AG10803 (cell line): Measurements from ENCODE around the gene RPL39L.
A peak's percentile ranks its signal among the peaks of the same experiment; 100 is the strongest.

Source experiments
- DNase-seq: peaks from one replicate; pipeline ENCODE4 v3.0.0; 2010; ENCODE audit warnings: low read depth
- H3K4me3 ChIP-seq: 2 replicates; pipeline ENCODE4 v1.5.1; 2011; ENCODE audit warnings: mild to moderate bottlenecking, low read length, control low read depth
- TF ChIP-seq, protein P1 (sequence below): conservative IDR thresholded peaks from 2 replicates; pipeline ENCODE4 v1.5.1; 2011; ENCODE audit warnings: mild to moderate bottlenecking, low read length, control low read depth, inconsistent platforms

RPL39L gene

DNA sequence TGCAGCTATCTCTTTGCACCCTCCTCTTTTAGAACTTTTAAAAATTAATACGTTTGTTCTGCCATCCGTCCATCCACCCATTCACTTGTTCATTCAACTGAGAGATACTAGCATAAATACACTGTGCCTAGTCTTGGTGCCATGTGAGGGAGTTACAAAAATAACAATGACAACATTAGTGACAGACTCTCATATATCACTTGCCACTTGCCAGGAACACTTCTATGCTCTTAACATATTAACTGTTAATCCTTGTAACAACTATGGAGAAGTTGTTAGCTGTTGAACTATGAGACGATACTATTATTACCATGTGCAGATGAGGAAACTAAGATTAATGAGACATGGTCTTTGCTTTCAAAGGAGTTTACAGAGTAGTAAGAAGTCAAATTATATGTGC, 33.6 kb downstream of the RPL39L start:
- no peak for DNase-seq
- H3K4me3 ChIP-seq: no peak overlapping the region
- TF ChIP-seq, protein P1, sequence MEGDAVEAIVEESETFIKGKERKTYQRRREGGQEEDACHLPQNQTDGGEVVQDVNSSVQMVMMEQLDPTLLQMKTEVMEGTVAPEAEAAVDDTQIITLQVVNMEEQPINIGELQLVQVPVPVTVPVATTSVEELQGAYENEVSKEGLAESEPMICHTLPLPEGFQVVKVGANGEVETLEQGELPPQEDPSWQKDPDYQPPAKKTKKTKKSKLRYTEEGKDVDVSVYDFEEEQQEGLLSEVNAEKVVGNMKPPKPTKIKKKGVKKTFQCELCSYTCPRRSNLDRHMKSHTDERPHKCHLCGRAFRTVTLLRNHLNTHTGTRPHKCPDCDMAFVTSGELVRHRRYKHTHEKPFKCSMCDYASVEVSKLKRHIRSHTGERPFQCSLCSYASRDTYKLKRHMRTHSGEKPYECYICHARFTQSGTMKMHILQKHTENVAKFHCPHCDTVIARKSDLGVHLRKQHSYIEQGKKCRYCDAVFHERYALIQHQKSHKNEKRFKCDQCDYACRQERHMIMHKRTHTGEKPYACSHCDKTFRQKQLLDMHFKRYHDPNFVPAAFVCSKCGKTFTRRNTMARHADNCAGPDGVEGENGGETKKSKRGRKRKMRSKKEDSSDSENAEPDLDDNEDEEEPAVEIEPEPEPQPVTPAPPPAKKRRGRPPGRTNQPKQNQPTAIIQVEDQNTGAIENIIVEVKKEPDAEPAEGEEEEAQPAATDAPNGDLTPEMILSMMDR: no peak

DNA sequence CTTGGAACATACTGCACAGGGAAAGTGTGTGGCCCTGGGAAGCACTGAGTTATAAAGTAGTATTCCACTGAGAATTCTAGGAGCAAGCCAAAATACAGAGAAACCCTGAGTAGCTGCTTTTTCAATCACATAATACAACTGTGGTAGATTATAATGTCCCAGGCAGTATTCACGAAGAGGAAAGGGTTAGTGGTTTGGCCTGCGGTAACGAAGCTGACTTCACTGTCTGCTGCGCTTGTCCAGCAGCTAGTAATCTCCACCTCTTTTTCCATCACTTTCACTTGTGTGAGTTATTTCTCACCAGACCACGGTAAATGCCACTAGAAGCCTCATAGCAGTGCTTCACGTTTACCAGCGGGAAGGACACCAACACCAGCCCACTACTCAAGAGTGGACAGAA, 34.4 kb downstream of the RPL39L start:
- peak; percentile 38 for DNase-seq
- TF ChIP-seq, protein P1: no peak
- no peak overlapping the region for H3K4me3 ChIP-seq

DNA sequence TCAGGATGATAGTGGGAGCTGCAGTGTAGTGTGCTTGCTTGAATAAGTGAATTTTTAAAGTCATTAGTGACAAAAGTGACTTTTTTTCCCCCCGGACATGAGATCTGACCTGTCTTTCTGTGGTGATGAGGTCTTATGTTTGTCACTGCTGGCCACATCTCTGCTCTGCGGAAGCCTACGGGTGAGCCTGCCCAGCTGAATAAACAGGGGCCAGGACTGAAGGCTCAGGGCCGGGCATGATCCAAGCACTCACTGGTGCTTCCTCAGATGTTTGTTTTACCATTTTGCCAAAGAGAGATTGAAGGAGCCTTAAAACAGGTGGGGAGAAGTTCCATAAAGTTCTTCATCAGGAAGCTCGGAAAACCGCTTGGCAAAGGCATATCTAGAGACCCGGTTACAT, 35.0 kb downstream of the RPL39L start:
- TF ChIP-seq, protein P1: no peak
- no peak overlapping the region for H3K4me3 ChIP-seq
- no peak for DNase-seq

DNA sequence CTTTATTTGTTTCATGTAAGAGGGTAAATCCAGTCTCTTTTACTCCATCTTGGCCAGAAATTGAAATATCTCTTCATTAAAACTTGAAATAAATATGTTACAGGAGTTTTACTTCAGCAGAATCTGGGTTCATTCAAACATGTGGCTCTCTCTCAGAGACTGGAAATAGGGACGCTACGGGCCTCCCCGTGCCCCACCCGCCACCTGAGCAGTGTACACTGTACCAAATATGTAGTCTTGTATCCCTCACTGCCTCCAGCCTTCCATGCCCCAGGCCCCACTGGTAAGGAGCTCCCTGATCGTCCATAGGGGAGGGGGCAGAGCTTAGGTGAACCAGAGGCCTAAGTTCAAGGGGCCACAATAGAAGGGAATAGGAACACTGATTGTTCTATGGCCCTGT, 36.0 kb downstream of the RPL39L start:
- TF ChIP-seq, protein P1: no peak
- DNase-seq: no peak
- H3K4me3 ChIP-seq: no peak overlapping the region

DNA sequence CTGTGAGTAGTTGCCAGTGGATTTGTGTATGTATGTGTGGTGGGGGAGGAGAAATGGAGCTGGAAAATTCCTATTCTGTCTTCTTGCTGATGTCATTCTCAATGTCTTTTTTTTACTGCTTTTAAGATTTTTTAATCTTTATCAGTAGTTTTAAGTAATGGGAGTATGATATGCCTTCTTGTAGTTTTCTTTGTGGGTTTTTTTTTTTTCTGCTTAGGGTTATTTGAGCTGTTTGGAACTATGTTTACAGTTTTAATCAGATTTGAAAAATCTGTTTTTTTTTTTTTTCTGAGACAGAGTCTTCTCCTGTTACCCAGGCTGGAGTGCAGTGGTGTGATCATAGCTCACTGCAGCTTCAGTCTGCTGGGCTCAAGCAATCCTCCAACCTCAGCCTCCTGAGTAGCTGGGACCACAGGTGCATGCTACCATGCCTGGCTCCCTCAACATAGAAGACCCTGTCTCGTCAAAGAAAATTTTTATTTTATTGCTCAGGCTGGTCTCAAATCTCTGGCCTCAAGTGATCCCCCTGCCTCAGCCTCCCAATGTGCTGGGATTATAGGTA, 37.1 kb downstream of the RPL39L start:
- TF ChIP-seq, protein P1: no peak
- H3K4me3 ChIP-seq: peak overlapping the region; percentile 43
- DNase-seq: no peak

DNA sequence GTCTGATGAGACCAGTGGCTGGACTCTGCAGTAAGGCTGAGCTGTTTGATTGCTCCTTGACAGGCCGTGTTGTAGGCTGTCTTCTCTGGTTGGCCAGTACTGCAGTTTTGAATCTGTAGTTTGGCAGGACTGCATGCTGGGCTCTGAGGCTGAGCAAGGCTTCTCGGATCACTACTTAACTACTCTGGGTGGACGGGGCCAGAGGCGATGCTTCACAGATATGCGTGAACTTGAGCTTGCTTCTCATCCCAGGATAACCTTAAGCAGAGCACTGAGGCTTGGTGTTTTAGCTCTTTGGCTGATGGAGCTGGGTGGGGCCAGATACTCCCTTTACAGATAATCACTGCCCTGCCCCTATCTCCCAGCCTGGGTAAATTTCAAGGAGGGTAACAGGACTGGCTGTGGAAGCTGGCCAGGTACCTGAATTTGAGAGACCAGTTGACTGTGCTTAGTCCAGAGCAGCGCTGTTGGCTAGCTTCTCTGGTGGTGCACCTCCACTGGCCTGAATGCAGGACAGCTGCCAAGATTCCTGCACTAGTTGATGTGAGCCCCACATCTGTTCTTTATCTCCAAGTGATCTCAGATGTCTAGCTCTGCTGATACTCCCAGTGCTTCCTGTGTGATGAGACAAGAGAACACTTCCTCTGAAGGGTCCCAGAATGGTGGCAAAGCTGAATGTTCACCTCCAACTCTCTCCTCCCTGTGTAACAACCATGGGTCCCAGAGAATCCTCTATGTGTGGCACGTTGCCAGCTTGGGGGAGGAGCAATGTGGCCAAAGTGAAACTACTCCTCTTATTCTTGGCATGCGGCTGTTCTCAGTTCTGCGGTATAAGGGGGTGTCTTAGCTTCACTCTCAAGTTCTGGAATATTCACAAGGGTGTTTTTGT, 37.9 kb downstream of the RPL39L start:
- peak; percentile 64 for DNase-seq
- TF ChIP-seq, protein P1: no peak
- H3K4me3 ChIP-seq: peak overlapping the region; percentile 43
